Vagina (tissue), 2 donors: ENCODE data around the gene TMEM178B.

Experiments used
- POLR2A ChIP-seq, 2 donors: fragments of 450-650 bp; IDR thresholded peaks; one replicate each; pipeline ENCODE4 v1.6.1; 2017; ENCODE audit warnings: antibody characterized with exemption in 2 of 2, mild to moderate bottlenecking in 2 of 2, moderate library complexity in 2 of 2
- TF ChIP-seq, protein P1 (sequence below), 3 experiments: fragments of 450-650 bp in 2 of 3; fragments of 200-600 bp in 1 of 3; sonication (generic) in 1 of 3; IDR thresholded peaks; one replicate each; pipeline ENCODE4 v1.5.1; 2017 to 2019; ENCODE audit warnings: antibody characterized with exemption in 3 of 3, mild to moderate bottlenecking in 2 of 3, moderate library complexity in 2 of 3

DNA sequence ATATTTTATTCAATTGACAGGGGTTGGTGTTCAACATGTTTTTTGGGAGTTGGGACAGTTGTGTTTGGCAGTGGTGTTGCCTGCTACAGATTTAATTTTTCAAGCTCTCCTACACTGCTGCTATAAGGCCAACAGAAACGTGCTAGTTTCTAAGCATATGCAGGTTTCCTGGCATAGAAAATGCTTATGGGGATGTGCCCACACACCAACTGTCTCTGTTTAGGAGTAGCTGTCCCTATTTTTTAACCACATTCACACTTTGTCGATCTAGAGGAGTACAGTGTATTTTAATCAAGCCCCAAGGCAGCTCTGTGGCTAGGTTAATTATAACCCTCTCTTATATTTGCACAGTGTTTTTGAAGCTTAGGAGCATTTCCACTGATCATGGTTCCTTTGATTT lies 28.6 kb downstream of the TMEM178B start:
- TF ChIP-seq, protein P1, sequence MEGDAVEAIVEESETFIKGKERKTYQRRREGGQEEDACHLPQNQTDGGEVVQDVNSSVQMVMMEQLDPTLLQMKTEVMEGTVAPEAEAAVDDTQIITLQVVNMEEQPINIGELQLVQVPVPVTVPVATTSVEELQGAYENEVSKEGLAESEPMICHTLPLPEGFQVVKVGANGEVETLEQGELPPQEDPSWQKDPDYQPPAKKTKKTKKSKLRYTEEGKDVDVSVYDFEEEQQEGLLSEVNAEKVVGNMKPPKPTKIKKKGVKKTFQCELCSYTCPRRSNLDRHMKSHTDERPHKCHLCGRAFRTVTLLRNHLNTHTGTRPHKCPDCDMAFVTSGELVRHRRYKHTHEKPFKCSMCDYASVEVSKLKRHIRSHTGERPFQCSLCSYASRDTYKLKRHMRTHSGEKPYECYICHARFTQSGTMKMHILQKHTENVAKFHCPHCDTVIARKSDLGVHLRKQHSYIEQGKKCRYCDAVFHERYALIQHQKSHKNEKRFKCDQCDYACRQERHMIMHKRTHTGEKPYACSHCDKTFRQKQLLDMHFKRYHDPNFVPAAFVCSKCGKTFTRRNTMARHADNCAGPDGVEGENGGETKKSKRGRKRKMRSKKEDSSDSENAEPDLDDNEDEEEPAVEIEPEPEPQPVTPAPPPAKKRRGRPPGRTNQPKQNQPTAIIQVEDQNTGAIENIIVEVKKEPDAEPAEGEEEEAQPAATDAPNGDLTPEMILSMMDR (IDR thresholded peaks at IDR 0.05) = no peak
- TF ChIP-seq POLR2A (IDR thresholded peaks at IDR 0.05) = no peak
